SH-SY5Y (cell line): Measurements from ENCODE around the gene UBL4B.

Source experiments
- GATA2 ChIP-seq: IDR thresholded peaks from 2 replicates; pipeline ENCODE4 v1.6.1; 2011; ENCODE audit warnings: mild to moderate bottlenecking, low read depth, low read length
- GATA3 ChIP-seq: IDR thresholded peaks from 2 replicates; pipeline ENCODE4 v1.6.1; 2011; ENCODE audit warnings: low read depth, mild to moderate bottlenecking, low read length, moderate library complexity

DNA sequence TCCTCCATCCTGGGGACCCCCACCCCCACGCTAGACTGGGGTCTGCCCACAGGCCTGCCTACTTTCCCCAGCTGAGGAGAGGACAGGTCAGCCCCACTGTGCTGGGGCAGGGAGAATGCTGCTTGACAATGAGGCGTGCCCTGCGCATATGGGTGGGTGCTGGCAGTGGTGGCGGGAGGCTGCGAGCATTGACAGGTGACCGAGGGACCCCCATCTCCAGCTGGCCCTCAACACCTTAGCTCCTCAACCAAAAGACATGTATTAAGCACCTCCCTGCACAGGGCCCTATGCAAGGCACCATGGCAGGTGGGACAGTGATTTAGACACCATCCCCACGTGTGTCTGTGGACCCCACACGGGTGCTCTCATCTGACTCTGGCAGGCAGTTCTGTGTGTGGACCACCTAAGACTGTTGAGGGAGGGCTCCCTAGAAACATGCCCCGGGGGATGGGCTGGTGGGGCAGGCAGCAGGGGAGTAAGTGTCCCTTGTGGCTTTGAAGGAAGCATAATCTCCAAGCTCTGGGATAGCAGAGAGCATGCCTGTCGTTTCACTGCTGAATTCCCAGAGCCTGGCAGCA lies 23.4 kb upstream of the UBL4B start:
- no peak for TF ChIP-seq GATA2
- no peak for TF ChIP-seq GATA3
